HEK293 (cell line): ENCODE data around the gene CCDC186.

Experiments used
- BCL11A ChIP-seq: fragments of 450-650 bp; formaldehyde crosslinking; IDR thresholded peaks from 2 replicates; pipeline ENCODE4 v1.5.1; 2016; ENCODE audit warnings: low read depth, missing biosample characterization, missing genetic modification characterization
- BCL11B ChIP-seq: fragments of 450-650 bp; formaldehyde crosslinking; IDR thresholded peaks from 2 replicates; pipeline ENCODE4 v1.5.1; 2016; ENCODE audit warnings: low read depth, missing biosample characterization, missing genetic modification characterization
- HOXC10 ChIP-seq: sonication (generic); formaldehyde crosslinking; IDR thresholded peaks from 2 replicates; pipeline ENCODE4 v1.8.1; 2023; ENCODE audit warnings: mild to moderate bottlenecking, missing genetic modification reagents
- PRDM10 ChIP-seq: fragments of 450-650 bp; formaldehyde crosslinking; IDR thresholded peaks from 2 replicates; pipeline ENCODE4 v1.5.1; 2016; ENCODE audit warnings: missing biosample characterization, missing genetic modification characterization
- SCRT2 ChIP-seq: fragments of 450-650 bp; formaldehyde crosslinking; IDR thresholded peaks from 2 replicates; pipeline ENCODE4 v1.5.1; 2016; ENCODE audit warnings: missing biosample characterization, missing genetic modification characterization
- SP3 ChIP-seq: fragments of 450-650 bp; formaldehyde crosslinking; IDR thresholded peaks from 2 replicates; pipeline ENCODE4 v1.5.1; 2016; ENCODE audit warnings: missing biosample characterization, missing genetic modification characterization
- SP7 ChIP-seq: fragments of 450-650 bp; formaldehyde crosslinking; IDR thresholded peaks from 2 replicates; pipeline ENCODE4 v1.5.1; 2016; ENCODE audit warnings: missing biosample characterization, missing genetic modification characterization
- TCF7L2 ChIP-seq: IDR thresholded peaks from 2 replicates; pipeline ENCODE4 v1.6.1; 2011; ENCODE audit warnings: low read depth, mild to moderate bottlenecking, inconsistent platforms, low read length, moderate library complexity, borderline replicate concordance
- WT1 ChIP-seq: fragments of 450-650 bp; formaldehyde crosslinking; IDR thresholded peaks from 2 replicates; pipeline ENCODE4 v1.5.1; 2016; ENCODE audit warnings: missing biosample characterization, missing genetic modification characterization
- ZBTB20 ChIP-seq: fragments of 450-650 bp; formaldehyde crosslinking; IDR thresholded peaks from 2 replicates; pipeline ENCODE4 v1.5.1; 2016; ENCODE audit warnings: missing biosample characterization, missing genetic modification characterization
- ZBTB26 ChIP-seq: fragments of 450-650 bp; formaldehyde crosslinking; optimal IDR thresholded peaks from 2 replicates; pipeline ENCODE3; 2016; ENCODE audit warnings: missing biosample characterization, mild to moderate bottlenecking, missing genetic modification characterization
- ZBTB48 ChIP-seq: fragments of 450-650 bp; formaldehyde crosslinking; IDR thresholded peaks from 2 replicates; pipeline ENCODE4 v1.5.1; 2016; ENCODE audit warnings: missing biosample characterization, missing genetic modification characterization
- ZEB2 ChIP-seq: fragments of 450-650 bp; formaldehyde crosslinking; IDR thresholded peaks from 2 replicates; pipeline ENCODE4 v1.5.1; 2016; ENCODE audit warnings: missing biosample characterization, missing genetic modification characterization
- ZFP37 ChIP-seq: fragments of 450-650 bp; formaldehyde crosslinking; IDR thresholded peaks from 2 replicates; pipeline ENCODE4 v1.5.1; 2016; ENCODE audit warnings: missing biosample characterization, missing genetic modification characterization
- ZIC2 ChIP-seq: fragments of 450-650 bp; formaldehyde crosslinking; IDR thresholded peaks from 2 replicates; pipeline ENCODE4 v1.5.1; 2016; ENCODE audit warnings: missing biosample characterization, missing genetic modification characterization
- ZNF10 ChIP-seq: fragments of 450-650 bp; formaldehyde crosslinking; IDR thresholded peaks from 2 replicates; pipeline ENCODE4 v1.5.1; 2017; ENCODE audit warnings: missing biosample characterization, missing genetic modification characterization
- ZNF112 ChIP-seq: fragments of 450-650 bp; formaldehyde crosslinking; IDR thresholded peaks from 2 replicates; pipeline ENCODE4 v1.5.0; 2017; ENCODE audit warnings: missing biosample characterization, missing genetic modification characterization
- ZNF24 ChIP-seq: fragments of 450-650 bp; formaldehyde crosslinking; IDR thresholded peaks from 2 replicates; pipeline ENCODE4 v1.5.1; 2016; ENCODE audit warnings: missing biosample characterization, missing genetic modification characterization
- ZNF335 ChIP-seq: fragments of 450-650 bp; formaldehyde crosslinking; conservative IDR thresholded peaks from 2 replicates; pipeline ENCODE4 v1.5.1; 2016; ENCODE audit warnings: missing biosample characterization, missing genetic modification characterization
- ZNF366 ChIP-seq: fragments of 450-650 bp; formaldehyde crosslinking; conservative IDR thresholded peaks from 2 replicates; pipeline ENCODE4 v1.5.1; 2016; ENCODE audit warnings: missing biosample characterization, missing genetic modification characterization
- ZNF394 ChIP-seq: fragments of 450-650 bp; formaldehyde crosslinking; IDR thresholded peaks from 2 replicates; pipeline ENCODE4 v1.5.1; 2016; ENCODE audit warnings: missing biosample characterization, missing genetic modification characterization, mild to moderate bottlenecking, moderate library complexity, borderline replicate concordance
- ZNF423 ChIP-seq: fragments of 450-650 bp; formaldehyde crosslinking; IDR thresholded peaks from 2 replicates; pipeline ENCODE4 v1.5.1; 2016; ENCODE audit warnings: missing biosample characterization, missing genetic modification characterization
- ZNF501 ChIP-seq: fragments of 450-650 bp; formaldehyde crosslinking; IDR thresholded peaks from 2 replicates; pipeline ENCODE4 v1.5.1; 2016; ENCODE audit warnings: missing biosample characterization, missing genetic modification characterization
- ZNF510 ChIP-seq: fragments of 450-650 bp; formaldehyde crosslinking; IDR thresholded peaks from 2 replicates; pipeline ENCODE4 v1.5.1; 2018; ENCODE audit warnings: mild to moderate bottlenecking, missing genetic modification characterization, missing biosample characterization; ENCODE audit not compliant: insufficient replicate concordance
- ZNF513 ChIP-seq: fragments of 450-650 bp; IDR thresholded peaks from 2 replicates; pipeline ENCODE4 v1.5.1; 2018; ENCODE audit warnings: missing biosample characterization, missing genetic modification characterization
- ZNF544 ChIP-seq: fragments of 450-650 bp; formaldehyde crosslinking; IDR thresholded peaks from 2 replicates; pipeline ENCODE4 v1.5.0; 2017; ENCODE audit warnings: missing biosample characterization, missing genetic modification characterization
- ZNF596 ChIP-seq: fragments of 450-650 bp; IDR thresholded peaks from 2 replicates; pipeline ENCODE4 v1.5.0; 2018; ENCODE audit warnings: missing biosample characterization, mild to moderate bottlenecking, missing genetic modification characterization, moderate library complexity
- ZNF610 ChIP-seq: fragments of 450-650 bp; formaldehyde crosslinking; IDR thresholded peaks from 2 replicates; pipeline ENCODE4 v1.5.1; 2016; ENCODE audit warnings: missing biosample characterization, missing genetic modification characterization, borderline replicate concordance
- ZXDB ChIP-seq: fragments of 450-650 bp; formaldehyde crosslinking; IDR thresholded peaks from 2 replicates; pipeline ENCODE4 v1.5.1; 2016; ENCODE audit warnings: missing biosample characterization, missing genetic modification characterization
- TF ChIP-seq, protein P1 (sequence below): fragments of 450-650 bp; formaldehyde crosslinking; IDR thresholded peaks from 2 replicates; pipeline ENCODE4 v1.5.1; 2016; ENCODE audit warnings: missing biosample characterization, missing genetic modification characterization

The CCDC186 gene

DNA sequence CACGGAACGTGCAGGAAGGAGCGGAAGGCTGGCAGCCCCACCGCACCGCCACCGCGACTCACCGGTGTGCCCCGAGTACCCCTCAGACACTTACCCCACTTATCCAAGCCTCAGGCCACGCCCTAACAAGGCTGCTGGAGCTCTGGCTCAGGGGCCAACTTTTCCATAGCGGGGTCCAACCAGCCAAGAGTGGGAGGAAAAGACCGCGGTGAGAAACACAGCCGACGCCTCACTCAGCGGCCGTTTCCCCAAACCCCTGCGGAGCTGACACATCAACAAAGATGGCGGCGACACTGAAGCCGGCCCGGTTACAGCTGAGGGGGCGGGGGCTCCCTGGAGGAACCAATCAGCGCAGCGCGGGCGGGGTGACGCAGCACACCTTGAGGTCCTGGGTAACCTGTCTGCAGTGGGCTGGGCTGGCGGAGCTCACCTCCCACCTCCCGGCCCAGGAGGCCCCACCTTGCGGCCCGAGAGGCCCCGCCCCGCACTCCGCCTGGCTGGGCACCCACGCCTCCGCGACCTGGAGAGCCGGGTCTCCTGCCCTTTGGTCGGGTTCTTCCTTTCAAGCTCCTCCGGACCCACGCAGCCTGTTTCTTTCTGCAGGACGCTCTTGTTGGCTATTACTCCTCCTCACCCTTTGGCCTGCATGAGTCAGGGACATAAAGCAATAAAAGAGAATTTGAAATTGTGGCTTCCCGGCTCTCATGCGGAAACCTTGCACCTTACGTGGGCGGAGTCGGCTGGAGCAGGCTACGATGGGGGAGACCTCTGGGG, at the start of gene CCDC186 (continued):
- no peak for TF ChIP-seq TCF7L2
- TF ChIP-seq ZNF501 (tag by site-specific recombination): peak; percentile 97
- TF ChIP-seq ZNF394: 0 out of 2 replicates have a peak, but pooled peaks have one; percentile 27
- peak; percentile 95 for TF ChIP-seq SP3 (tag by site-specific recombination)
- TF ChIP-seq ZNF366 (tag by site-specific recombination): 0 out of 2 replicates have a peak, but pooled peaks have one; percentile 45
- TF ChIP-seq SCRT2 (tag by site-specific recombination): no peak; the same call in 1 of the 2 replicates
- 0 out of 2 replicates have a peak, but pooled peaks have one; percentile 12 for TF ChIP-seq ZNF423 (tag by site-specific recombination)
- TF ChIP-seq ZBTB48 (tag by site-specific recombination): peak; percentile 62; the same call in 1 of the 2 replicates
- TF ChIP-seq ZBTB20 (tag by site-specific recombination): peak; percentile 71
- TF ChIP-seq ZNF112 (tag by site-specific recombination): no peak
- peak; percentile 92 for TF ChIP-seq ZXDB (tag by site-specific recombination)
- peak; percentile 66; the same call in 1 of the 2 replicates for TF ChIP-seq BCL11B
- TF ChIP-seq ZNF510: no peak
- TF ChIP-seq SP7 (tag by site-specific recombination): peak; percentile 57; the same call in 1 of the 2 replicates
- TF ChIP-seq, protein P1, sequence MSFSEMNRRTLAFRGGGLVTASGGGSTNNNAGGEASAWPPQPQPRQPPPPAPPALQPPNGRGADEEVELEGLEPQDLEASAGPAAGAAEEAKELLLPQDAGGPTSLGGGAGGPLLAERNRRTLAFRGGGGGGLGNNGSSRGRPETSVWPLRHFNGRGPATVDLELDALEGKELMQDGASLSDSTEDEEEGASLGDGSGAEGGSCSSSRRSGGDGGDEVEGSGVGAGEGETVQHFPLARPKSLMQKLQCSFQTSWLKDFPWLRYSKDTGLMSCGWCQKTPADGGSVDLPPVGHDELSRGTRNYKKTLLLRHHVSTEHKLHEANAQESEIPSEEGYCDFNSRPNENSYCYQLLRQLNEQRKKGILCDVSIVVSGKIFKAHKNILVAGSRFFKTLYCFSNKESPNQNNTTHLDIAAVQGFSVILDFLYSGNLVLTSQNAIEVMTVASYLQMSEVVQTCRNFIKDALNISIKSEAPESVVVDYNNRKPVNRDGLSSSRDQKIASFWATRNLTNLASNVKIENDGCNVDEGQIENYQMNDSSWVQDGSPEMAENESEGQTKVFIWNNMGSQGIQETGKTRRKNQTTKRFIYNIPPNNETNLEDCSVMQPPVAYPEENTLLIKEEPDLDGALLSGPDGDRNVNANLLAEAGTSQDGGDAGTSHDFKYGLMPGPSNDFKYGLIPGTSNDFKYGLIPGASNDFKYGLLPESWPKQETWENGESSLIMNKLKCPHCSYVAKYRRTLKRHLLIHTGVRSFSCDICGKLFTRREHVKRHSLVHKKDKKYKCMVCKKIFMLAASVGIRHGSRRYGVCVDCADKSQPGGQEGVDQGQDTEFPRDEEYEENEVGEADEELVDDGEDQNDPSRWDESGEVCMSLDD (tag by site-specific recombination): peak; percentile 80; the same call in 1 of the 2 replicates
- TF ChIP-seq ZIC2 (tag by site-specific recombination): peak; percentile 69
- no peak for TF ChIP-seq WT1 (tag by site-specific recombination)
- TF ChIP-seq ZNF10 (tag by site-specific recombination): no peak
- peak; percentile 80 for TF ChIP-seq ZFP37
- no peak for TF ChIP-seq ZNF24
- no peak for TF ChIP-seq HOXC10
- no peak for TF ChIP-seq ZNF513 (tag by site-specific recombination)
- TF ChIP-seq ZNF335 (tag by site-specific recombination): peak; percentile 96
- 0 out of 2 replicates have a peak, but pooled peaks have one; percentile 58 for TF ChIP-seq ZNF610 (tag by site-specific recombination)
- no peak for TF ChIP-seq ZNF544 (tag by site-specific recombination)
- TF ChIP-seq ZNF596 (tag by site-specific recombination): no peak
- TF ChIP-seq PRDM10: no peak
- peak; percentile 97 for TF ChIP-seq ZEB2 (tag by site-specific recombination)
- TF ChIP-seq BCL11A (tag by site-specific recombination): peak; percentile 79; the same call in 1 of the 2 replicates
- peak; percentile 85 for TF ChIP-seq ZBTB26 (tag by site-specific recombination)
